NCI-H82 treated with DMSO at 0.1 percent for 48 hours (cell line): ENCODE data around the gene C1QTNF6.

ENCODE experiments used
- DNase-seq: peaks from one replicate; lab custom pipeline; 2025; ENCODE audit not compliant: unreplicated experiment; lab: John Stamatoyannopoulos, UW

C1QTNF6 gene

DNA sequence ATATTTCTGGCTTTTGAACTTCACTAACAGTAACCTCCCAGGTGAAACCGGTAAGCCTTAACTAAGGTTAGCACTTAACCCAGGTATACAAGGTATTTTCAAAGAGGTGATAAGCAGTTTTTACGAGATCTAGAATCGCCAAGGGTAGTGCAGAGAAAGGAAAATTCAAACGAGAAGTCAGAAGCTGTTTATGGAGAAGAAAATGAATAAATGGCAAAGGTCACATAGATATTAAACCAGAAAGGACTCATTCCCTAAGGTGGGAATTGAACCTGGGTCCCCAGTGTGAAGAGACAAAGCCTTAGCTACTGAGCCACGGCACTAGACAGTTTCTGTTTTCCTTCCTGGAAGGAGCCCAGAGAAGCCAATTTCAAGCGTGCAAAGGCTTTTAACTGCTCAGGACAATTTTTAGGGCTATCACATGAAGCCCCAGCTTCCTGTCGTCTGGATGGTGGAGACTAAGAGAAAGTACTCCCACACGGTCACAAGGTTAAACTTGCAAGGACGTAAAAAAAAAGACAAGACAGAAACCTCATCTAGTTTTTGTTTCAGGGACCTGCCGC is 5.7 kb upstream of the C1QTNF6 start:
- no peak for DNase-seq

DNA sequence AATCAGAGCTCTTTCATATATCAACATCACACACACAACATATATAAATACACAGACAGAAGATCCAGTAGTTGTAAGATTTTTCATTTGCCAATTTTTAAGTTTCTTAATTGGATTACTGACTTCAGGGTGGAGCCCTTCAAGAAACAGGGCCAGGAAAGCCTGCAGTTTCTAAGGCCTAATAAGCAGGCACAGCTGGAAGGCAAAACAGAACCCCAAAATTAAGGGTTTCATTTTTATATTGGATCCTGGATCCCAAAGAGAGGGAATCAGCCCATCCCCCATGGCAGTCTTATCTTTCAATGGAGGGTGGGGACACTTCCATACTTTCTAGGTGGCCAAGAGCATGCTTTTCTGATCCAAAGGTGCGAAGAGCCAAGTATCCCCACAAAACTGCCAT is 4.7 kb upstream of the C1QTNF6 start:
- no peak for DNase-seq

DNA sequence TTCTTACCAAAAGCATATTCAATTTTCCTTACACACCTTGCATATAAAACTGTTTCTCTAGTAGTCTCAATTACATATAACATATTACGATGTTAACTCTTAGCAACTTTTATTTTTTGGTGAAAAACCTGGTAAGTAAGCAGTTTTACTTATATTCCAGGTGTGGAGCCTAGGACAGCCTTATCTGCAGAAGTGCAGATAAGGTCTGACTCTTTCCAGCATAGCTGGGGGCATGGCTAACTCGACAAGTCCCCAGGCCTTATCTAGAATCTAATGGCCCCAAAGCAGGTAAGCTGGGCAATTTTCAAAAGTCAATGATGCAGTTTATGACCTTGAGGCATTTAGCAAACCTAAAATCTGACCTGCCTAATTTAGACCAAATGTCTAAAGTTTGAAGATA is 4.2 kb upstream of the C1QTNF6 start:
- DNase-seq, result no peak

DNA sequence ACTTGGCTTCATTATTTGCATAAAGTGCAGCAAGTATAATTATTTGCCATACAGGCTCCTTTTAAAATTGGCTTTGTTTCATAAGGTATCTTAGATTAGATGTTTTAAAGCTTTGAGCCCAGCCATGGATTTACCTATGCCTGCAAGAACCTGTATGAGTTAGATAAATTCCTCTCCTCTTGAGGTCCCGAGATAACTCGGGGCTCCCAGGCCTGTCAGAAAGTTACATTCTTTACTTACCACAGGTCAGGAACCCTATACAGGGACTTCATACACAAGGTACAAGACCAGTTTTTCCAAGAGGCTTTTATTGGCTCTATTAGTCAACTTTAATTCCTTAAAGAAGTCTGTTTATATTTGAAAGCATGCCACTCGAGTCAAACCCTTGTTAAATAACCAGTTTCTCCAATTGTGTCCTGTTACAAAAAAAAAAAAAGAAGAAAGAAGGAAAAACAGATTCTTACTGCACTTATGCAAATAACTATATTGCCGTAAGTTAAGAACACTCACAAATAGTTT is 2.3 kb upstream of the C1QTNF6 start:
- no peak for DNase-seq

DNA sequence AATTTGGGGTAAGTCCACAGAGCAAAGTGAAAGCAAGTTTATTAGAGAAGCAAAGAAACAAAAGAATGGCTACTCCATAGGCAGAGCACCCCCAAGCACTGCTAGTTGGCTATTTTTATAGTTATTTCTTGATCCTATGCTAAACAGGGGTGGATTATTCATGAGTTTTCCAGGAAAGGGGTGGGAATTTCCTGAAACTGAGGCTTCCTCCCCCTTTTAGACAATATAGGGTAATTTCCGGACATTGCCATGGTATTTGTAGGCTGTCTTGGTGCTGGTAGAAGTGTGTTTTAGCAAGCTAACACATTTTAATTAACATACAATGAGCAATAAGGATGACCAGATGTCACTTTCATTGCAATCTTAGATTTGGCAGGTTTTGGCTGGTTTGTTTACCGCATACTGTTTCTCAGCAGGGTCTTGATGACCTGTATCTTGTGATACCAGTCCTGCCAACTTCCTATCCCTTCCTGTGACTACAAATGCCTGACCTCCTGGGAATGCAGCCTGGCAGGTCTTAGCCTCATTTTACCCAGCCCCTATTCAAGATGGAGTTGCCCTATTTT is 937 bp upstream of the C1QTNF6 start:
- no peak for DNase-seq

DNA sequence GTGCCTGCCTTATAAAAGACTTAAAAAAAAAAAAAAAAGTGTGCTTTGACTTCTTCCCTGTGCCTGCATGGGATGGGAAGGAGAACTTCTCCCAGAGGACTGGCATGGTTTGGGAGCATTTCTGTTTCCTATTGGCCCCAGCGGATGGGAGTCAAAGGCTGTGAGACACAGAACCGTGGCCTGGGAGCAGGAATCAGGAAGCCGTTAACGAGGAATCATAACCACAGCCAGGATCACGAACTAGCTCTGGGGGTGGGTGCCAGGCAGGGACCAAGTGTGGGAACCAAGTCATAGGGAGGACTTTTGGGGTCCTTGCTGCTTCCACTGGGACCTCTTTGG is 526 bp downstream of the C1QTNF6 start:
- no peak for DNase-seq

DNA sequence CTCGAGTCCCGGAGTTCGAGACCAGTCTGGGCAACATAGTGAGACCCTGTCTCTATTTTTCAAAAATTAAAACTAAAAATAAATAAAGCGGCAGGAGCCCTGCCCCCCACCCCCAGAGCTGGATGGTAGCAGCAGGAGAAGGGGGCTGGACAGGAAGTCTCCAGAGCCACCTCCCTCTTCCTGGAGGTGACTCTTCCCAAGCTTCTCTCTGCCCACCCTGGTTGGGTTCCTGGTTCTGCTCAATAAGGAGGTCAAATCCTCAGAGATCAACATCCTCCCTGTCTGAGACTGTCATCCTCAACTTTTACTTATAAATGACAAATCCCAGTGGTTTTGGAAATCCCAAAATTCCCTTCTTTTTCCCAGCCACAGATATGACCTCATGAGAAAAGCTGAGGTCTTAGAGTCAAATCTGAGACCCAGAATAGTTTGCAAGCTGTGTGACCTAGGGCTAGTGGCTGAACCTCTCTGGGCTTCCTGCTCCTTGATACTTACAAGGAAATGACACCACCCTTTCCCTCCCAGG is 987 bp downstream of the C1QTNF6 start:
- no peak for DNase-seq

DNA sequence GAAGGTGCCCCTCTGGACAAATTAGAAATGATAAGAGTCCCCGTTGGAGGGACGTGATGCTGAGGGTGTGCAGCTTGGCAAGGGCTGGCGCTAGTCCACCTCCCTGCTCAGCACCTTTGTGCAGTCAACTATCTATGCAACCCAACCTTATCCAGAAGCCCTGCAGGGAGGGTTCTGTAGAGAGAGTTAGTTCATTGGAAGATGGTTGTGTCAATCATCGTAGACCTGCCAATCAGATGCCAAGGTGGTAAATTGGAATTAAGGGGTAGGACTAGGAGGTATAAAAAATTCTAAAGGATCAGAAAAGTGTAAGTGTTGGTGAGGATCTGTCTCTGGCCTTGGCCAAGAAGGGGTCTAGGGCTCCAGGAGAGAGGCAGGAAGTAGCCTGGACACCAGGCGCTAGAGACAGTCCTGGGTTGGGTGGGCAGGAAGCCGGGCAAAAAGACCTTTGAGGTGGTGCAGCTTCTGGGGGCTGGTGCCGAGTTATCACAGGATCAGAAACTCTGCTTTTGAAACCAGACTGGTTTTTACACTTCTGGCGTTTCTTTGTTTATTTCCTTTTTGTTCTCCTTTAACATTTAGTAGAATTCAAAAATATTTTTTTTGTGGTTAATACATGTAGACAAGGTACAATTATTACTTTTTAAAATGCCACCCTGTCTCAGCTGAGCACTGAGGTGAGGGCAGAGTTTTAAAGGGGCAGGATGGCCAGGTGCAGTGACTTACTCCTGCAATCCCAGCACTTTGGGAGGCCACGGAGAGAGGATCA is 1.6 kb downstream of the C1QTNF6 start:
- DNase-seq, result peak; percentile 1

DNA sequence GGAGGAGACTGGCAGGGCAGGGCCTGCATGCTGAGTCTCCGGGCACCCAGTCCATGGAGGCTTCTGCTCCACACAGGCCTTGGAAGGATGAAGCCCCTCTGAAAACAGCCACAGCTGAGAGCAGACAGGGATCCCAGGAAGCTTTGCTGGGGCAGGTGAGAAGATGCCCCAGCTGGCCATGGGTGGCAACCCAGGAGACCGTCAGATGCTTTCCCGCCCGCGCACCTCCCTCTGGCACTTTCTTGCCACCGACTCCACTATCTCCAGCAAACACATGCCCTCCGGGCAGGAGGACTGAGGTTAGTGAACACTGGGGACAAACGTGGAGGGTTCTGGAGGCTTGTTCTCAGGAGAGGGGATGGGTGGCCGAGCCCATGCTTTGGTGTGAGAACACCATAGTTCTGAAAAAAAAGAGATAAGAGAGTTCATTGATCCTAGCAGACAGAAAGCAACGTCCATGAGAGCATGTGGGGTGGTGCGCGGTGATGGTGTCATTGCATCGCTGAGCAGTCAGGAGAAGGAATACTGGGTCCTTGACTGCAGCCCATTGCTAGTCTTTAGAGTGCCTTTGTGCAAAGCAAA is 2.3 kb downstream of the C1QTNF6 start:
- DNase-seq, result no peak

DNA sequence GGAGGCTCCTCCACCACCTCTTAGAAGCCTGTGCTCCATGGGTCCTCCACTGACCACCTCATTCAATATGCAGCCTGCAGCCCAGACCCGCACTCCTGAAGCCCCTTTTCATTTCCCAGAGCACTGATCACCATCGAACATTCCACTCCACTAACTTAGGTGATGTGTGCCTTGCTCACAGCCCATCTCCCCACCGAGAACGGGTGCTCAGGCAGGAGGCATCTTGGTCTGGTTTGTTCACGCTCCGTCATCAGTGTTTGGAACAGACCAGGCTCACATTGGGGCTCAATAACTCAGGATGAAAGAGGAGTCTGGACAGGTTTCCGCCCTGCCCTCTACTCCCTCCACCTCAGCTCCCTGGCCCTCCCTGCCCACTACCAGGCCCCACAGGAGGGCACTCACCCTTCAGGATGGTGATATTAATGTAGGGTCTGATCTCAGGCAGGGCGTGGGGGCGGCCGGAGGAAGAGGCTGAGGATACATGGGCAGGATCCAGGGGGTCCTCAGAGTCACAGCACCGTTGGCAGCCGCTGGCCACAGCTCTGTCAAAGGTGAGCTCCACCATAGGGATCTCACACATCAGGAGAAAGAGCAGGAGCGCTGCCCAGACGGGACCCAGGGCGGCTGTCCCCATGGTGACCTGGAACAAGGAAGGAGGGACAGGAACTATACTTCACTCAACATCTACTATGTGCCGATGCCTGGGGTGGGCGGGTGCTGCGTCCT is 3.1 kb downstream of the C1QTNF6 start:
- DNase-seq, result no peak

DNA sequence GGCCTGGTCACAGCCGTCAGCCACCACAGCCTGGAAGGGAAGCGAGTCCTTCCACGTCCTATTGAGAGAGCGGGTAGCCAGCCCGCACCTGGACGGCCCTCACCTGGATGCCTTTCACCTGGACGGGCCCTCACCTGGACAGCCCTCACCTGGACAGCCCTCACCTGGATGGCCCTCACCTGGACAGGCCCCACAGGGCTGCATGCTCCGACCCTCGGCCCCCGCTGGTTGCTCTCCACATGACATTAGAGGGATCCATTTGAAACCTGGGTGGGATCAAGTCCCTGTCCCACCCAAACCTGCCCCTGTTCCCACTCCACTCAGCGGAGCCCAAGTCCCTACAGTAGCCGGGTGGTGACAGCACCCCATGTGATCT is 3.7 kb downstream of the C1QTNF6 start:
- DNase-seq, result no peak

DNA sequence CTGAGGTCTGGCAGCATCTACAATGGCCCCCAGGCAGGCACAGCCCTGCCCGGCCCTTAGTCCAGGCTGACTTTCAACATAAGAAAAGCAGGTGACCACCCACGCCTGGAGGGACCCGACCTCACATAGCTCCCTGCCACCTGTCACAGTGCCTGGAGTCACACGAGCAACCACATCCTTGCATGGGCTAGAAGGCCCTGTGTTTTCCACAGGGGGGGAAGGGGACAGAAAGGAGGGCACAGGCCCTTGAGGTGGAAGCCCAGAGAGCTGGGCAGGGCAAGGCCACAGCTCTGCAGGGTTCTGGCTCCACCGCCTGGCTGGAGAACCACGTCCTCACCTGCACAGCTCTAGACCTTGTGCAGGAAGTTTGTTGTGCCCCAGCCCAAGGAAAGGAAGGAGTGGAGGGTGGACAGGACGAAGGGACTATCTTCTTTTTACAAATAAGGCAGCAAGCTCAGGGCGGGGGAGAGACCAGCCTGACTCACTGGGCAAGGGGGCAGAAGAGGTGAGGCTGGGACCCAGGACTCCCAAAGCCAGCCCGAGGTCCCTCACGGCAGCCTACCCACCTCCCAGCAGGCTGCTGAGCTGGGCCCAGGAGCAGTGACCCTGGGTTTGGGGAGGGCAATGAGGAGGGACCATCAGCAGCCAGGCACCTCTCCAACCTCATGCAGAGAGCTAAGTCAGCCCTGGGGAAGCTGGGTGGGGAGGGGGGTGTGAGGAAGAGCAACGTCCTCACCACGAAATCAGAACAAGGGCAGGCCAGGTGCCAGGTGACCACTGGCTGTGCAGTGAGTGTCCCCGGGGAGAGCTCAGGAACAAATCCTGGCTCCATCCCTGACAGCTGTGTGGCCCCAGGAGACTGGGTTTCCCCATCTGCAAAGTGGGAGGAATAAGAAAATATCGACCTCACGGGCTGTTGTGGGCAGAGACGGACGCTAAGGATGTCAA is 4.3 kb downstream of the C1QTNF6 start:
- no peak for DNase-seq

DNA sequence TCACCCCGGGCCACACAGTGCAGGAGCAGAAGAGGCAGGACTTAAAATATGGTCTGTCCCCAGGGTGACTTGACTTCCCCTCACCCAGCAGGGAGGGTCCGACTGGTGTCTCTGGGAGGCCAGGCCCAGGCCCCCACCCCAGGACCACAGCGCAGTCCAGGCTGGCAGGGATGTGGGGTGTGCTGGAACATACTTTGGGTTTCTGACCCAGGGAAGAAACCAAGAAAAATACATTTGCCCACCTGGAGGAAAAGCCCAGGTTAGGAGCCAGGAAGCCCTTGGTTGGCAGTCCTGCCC is 5.2 kb downstream of the C1QTNF6 start:
- DNase-seq, result no peak

DNA sequence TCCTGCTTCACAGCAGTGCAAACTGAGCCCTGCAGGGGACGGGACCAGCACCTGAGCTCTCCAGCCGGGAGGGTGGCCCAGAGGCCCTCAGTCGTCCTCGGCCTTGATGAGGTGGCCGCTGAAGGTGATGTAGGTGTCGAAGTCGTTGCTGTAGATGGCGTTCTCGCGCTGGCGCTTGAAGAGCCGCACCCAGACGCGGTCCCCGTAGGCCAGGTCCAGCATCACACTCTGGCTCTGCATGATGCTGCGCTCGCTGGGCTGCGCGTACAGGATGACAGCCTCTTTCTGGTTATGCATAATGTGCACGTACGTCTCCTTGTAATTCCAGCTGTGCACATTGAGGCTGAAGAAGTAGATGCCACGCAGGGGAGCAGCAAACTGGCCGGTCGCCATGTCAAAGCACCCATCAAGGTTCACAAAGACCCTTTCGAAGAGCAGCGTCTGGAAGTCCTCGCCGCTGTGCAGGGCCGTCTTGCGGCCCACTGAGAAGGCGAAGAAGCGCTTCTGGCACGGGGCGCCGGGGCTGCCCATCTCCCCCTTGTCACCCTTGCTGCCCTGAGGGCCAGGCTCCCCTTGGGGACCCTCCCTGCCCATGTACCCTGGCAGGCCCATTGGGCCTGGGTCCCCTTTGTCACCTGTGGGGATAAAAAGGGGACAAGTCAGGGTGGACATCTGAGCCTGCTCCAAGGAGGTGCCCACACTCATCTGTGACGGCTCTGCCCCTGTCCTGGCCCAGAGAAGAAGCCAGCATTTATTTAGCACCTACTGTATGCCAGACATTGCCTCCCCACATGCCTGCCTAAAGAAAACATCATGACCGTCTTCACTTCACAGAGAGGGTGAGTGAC is 5.7 kb downstream of the C1QTNF6 start:
- DNase-seq, result no peak

DNA sequence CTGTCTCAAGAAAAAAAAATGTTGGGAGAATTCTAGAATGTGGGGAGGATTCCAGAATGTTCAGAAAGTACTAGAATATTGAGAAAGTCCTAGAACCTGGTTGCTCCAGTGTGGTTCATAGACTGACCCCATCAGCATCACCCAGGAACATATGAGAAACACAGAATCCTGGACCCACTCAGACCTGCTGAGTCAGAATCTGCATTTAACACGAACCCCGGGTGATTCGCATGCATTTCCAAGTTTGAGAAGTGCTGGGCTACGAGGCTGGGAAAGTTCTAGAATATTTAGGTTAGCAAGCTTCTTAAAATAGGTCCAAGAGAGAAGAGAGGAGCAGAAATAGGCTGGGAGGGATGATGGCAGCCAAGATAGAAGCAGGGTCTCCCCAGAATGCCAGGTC is 6.4 kb downstream of the C1QTNF6 start:
- no peak for DNase-seq

DNA sequence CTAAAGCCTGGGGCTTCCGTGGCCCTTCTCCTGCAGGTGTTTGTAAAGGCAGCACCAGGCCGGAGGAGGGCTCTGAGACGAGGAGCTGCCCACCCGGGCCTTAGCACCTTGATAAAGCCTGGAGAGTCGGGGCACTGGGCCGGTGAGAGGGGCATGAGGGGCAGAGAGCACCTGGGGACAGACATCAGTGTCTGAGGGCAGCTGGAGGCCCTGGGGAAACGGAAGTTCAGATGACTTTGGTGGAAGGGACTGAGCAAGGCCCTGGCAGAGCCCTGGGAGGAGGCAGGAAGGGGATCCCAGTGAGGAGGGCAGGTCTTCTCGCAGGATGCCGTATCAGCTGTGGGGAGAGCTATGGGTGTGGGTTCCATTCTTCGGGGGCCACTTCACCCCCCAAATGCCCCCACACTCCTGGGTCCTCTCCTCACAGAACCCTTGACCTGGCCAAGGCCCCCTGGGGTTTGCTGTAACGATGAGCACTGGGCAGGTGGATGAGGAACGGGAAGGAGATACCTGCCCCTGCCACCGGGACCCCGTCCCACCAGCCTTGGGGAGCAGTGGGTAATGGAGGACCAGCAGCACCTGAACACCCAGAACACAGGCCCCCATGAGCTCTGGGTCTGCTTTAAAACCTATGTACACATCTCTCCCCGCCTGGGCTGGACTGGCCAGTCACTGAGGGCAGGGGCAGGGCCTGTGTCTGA is 7.4 kb downstream of the C1QTNF6 start:
- no peak for DNase-seq

DNA sequence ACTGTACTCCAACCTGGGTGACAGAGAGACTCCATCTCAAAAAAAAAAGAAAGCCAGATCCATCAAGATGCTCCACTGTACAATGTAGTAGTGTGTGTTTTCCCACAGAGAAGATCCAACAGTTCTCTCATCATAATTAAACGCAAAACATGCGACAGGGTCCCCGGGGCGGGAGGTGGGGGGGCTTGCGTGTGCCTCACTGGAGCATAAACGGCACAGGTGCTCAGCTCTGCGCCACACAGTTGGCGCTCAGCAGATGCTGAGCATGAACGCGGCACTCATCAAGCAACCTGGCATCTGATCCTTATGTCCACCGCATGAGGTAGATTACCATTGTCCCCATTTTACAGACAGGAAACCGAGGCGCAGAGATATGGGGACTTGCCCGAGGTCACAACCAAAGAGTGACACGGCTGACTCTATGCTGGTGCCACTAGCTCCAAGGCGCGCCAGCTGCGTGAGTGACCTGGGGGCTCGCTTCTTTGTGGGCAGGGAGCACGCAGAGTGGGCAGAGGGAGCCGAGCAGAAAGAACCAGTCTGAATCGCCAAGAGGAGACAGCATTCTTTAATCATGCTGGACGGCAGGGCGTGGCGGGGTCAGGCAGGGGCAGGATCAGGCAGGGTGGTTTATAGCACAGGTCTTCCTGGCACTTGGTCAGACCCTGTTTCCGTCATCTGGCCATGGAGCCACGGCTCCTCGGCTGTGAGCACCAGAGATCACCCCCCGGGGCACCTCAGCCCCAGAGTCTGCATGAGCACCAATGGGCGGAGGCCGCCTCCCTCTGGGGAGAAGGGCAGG is 8.2 kb downstream of the C1QTNF6 start:
- DNase-seq, result no peak

DNA sequence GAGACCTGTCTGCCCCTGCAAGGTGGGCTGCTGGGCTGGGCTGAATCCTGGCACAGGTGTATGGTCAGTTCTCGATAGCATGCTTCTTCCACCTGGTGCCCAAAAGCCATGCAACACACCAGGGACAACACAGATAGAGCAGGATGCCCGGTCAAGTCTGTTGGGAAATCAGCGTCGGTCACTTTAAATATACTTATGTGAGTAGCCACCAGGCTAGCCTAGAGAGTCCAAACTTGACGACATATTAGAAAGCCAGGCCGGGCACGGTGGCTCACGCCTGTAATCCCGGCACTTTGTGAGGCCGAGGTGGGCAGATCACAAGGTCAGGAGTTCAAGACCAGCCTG is 8.9 kb downstream of the C1QTNF6 start:
- no peak for DNase-seq
